ENCODE results near the gene BCL11A. TPM values are rescaled to one million over a fixed set of nuclear protein-coding genes. Genes with fewer than 3 reads are reported as not detected.

BCL11A gene
- total RNA-seq, 1 experiment from 2014 or later, result 0.33 TPM

DNA sequence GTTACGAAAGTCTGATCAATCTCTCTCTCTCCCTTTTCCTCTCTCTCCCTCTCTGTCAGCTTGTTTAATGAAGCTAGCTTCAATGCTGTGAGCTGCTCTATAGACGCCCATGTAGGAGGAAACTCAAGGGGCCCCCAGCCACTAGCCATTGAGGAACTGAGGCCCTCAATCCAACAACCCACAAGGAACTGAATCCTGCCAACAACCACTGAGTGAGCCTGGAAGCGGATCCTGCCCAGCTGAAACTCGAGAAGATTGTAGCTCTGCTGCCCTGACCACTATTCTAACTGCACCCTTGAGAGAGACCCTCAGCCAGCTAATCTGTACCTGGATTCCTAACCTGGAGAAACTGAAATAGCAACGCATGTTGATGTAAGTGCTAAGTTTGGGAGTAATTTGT is 129.2 kb downstream of the BCL11A start:
- in situ Hi-C loops (cut with HindIII; ENCODE audit: low pct_unique_long_range_greater_than_20kb, low sequenced_read_pairs), result no loop called here
- POLR2A ChIA-PET, result no interaction called here
- Histone ChIP-seq H3K36me3 (ENCODE audit: control insufficient read depth, insufficient read depth, low read length) (no peaks in the 10 kb centered on the region), H3K27me3 (ENCODE audit: control insufficient read depth, insufficient read depth, low read length) (no peaks in the 10 kb centered on the region; the same call in 1 of the 2 replicates), H3K4me3 (ENCODE audit: low read depth in 2 of 2, low read length in 2 of 2) (no peak overlapping the region), H3K9me3 (ENCODE audit: control insufficient read depth, insufficient read depth, low read depth, low read length) (no peaks in the 10 kb centered on the region), H3K27ac (ENCODE audit: low read length) (no peak overlapping the region), H3K4me1 (ENCODE audit: control insufficient read depth, insufficient read depth, low read length) (no peaks in the 10 kb centered on the region)
- intact Hi-C loops (cut with micrococcal nuclease; ENCODE audit: unreplicated experiment), result no loop called here
- no TSS peak for BruUV-seq (replicated peaks)
- CTCF ChIA-PET, result no interaction called here
- no peak for ATAC-seq
- no peak for TF ChIP-seq TCF7L2 (IDR thresholded peaks at IDR 0.05; ENCODE audit: low read depth, low read length)
- TF ChIP-seq, protein P1, sequence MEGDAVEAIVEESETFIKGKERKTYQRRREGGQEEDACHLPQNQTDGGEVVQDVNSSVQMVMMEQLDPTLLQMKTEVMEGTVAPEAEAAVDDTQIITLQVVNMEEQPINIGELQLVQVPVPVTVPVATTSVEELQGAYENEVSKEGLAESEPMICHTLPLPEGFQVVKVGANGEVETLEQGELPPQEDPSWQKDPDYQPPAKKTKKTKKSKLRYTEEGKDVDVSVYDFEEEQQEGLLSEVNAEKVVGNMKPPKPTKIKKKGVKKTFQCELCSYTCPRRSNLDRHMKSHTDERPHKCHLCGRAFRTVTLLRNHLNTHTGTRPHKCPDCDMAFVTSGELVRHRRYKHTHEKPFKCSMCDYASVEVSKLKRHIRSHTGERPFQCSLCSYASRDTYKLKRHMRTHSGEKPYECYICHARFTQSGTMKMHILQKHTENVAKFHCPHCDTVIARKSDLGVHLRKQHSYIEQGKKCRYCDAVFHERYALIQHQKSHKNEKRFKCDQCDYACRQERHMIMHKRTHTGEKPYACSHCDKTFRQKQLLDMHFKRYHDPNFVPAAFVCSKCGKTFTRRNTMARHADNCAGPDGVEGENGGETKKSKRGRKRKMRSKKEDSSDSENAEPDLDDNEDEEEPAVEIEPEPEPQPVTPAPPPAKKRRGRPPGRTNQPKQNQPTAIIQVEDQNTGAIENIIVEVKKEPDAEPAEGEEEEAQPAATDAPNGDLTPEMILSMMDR (IDR thresholded peaks at IDR 0.05), result no peak
- TF ChIP-seq POLR2AphosphoS5 (IDR thresholded peaks at IDR 0.05; ENCODE audit: low read depth, low read length), result no peak
- TF ChIP-seq, protein P2, sequence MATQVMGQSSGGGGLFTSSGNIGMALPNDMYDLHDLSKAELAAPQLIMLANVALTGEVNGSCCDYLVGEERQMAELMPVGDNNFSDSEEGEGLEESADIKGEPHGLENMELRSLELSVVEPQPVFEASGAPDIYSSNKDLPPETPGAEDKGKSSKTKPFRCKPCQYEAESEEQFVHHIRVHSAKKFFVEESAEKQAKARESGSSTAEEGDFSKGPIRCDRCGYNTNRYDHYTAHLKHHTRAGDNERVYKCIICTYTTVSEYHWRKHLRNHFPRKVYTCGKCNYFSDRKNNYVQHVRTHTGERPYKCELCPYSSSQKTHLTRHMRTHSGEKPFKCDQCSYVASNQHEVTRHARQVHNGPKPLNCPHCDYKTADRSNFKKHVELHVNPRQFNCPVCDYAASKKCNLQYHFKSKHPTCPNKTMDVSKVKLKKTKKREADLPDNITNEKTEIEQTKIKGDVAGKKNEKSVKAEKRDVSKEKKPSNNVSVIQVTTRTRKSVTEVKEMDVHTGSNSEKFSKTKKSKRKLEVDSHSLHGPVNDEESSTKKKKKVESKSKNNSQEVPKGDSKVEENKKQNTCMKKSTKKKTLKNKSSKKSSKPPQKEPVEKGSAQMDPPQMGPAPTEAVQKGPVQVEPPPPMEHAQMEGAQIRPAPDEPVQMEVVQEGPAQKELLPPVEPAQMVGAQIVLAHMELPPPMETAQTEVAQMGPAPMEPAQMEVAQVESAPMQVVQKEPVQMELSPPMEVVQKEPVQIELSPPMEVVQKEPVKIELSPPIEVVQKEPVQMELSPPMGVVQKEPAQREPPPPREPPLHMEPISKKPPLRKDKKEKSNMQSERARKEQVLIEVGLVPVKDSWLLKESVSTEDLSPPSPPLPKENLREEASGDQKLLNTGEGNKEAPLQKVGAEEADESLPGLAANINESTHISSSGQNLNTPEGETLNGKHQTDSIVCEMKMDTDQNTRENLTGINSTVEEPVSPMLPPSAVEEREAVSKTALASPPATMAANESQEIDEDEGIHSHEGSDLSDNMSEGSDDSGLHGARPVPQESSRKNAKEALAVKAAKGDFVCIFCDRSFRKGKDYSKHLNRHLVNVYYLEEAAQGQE (IDR thresholded peaks at IDR 0.05; ENCODE audit: insufficient read depth in 1 of 2, low read depth in 2 of 2, low read length in 1 of 2), result no peak
- no peak for DNase-seq (ENCODE audit: low read depth, low spot score)

DNA sequence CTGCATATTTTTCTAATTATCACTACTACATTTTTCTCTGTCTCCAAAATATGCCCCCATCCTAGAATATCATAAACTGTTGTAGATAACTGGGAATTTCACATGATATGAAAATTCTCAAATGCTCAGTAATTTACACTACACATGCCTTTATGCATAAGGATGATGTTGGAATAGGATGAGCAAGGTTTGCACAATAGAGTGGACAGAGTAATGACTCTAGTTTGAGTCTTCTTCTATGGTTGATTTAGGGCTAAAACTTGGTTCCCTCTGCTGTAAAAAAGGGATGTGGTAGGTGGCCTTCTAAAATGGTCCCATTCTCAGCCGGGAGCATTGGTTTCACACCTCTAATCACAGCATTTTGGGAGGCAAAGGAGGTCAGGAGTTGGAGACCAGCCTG is 129.9 kb downstream of the BCL11A start:
- H3K4me1 ChIP-seq (ENCODE audit: control insufficient read depth, insufficient read depth, low read length), result no peaks in the 10 kb centered on the region
- ATAC-seq, result no peak
- no TSS peak for BruUV-seq (replicated peaks)
- in situ Hi-C loops (cut with HindIII; ENCODE audit: low pct_unique_long_range_greater_than_20kb, low sequenced_read_pairs), result no loop called here
- ChIA-PET POLR2A (no interaction called here), CTCF (no interaction called here)
- no peak overlapping the region for H3K27ac ChIP-seq (ENCODE audit: low read length)
- DNase-seq (ENCODE audit: low read depth, low spot score), result no peak
- intact Hi-C loops (cut with micrococcal nuclease; ENCODE audit: unreplicated experiment), result no loop called here
- no peak overlapping the region for H3K4me3 ChIP-seq (ENCODE audit: low read depth in 2 of 2, low read length in 2 of 2)
- H3K36me3 ChIP-seq (ENCODE audit: control insufficient read depth, insufficient read depth, low read length), result no peaks in the 10 kb centered on the region
- no peaks in the 10 kb centered on the region for H3K9me3 ChIP-seq (ENCODE audit: control insufficient read depth, insufficient read depth, low read depth, low read length)
- no peaks in the 10 kb centered on the region; the same call in 1 of the 2 replicates for H3K27me3 ChIP-seq (ENCODE audit: control insufficient read depth, insufficient read depth, low read length)
- TF ChIP-seq TCF7L2 (IDR thresholded peaks at IDR 0.05; ENCODE audit: low read depth, low read length) (no peak), POLR2AphosphoS5 (IDR thresholded peaks at IDR 0.05; ENCODE audit: low read depth, low read length) (no peak), SIN3A (IDR thresholded peaks at IDR 0.05; ENCODE audit: borderline replicate concordance, insufficient read depth, low read depth, low read length) (no peak)
- TF ChIP-seq, protein P2 (IDR thresholded peaks at IDR 0.05; ENCODE audit: insufficient read depth in 1 of 2, low read depth in 2 of 2, low read length in 1 of 2), result no peak
- TF ChIP-seq, protein P1 (IDR thresholded peaks at IDR 0.05), result no peak
